Measurements from ENCODE around the gene FLVCR1.

FLVCR1 gene

GRCh38 chr1:212916481-212917133 is 58.5 kb downstream of the FLVCR1 start:
- DNase-seq: no peak

- DNase-seq: no peak
Observed at GRCh38 chr1:212917134-212917485, 59.0 kb downstream of the FLVCR1 start.

DNA sequence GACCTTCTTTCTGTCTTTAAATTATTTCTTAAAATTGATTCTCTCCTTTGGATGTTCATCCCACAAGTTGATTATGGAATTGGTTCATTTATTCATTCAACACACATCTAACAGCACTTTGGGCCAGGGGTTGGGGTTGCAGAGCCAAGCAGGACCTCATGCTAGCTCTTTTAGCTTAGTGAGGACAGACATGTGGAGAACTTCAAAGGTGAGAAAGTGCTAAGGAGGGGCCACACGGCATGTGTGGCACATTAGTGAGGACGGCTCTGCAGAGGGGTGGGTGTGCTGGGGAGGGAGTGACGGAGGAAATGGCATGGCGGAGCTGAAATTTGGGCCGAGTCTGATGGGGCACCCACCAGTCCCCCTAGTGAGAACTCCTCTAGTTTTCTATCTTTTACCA is 59.8 kb downstream of the FLVCR1 start:
- DNase-seq: no peak

DNA sequence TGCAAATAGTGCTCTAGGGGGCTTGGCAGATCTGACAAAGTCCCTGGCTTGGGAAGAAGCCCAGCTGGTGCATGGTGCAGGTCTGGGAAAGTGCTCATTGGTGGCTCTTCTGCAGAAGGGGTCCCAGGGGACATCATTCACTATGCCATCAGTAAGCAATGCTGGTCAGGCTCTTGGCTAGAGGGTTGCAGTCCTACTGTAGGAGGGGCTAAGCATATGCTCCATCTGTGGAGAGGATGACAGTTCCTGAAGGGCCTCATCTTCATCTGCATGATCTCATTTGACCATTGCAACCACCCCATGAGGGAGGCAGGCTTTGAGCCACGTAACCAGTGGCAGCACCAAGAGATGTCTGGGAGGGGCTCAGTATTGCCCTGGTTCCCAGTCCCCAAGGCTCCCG is 60.7 kb downstream of the FLVCR1 start:
- no peak for DNase-seq

- DNase-seq: no peak
Observed at GRCh38 chr1:212920246-212920645, 62.2 kb downstream of the FLVCR1 start.

- DNase-seq: no peak
Observed at GRCh38 chr1:212920896-212921295, 62.8 kb downstream of the FLVCR1 start.

DNA sequence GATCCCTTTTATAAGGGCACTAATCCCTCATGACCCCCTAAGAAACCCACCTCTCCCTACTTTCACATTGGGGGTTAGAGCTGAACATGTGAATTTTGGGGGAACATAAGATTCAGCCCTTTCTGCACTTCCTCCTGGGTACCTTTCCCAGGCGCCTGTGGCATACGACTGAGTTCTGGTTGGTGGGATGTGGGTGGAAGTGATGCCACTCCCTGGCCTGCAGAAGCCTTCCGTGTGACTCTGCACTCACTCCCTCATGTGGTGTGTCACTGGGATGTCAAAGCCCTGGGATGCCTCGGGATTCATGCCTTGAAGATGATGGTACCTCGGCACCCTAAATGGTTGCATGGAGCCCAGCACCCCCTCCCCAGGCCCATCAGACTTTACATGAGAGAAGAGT is 63.9 kb downstream of the FLVCR1 start:
- no peak for DNase-seq

GRCh38 chr1:212926372-212926771 is 68.3 kb downstream of the FLVCR1 start:
- no peak for DNase-seq

DNA sequence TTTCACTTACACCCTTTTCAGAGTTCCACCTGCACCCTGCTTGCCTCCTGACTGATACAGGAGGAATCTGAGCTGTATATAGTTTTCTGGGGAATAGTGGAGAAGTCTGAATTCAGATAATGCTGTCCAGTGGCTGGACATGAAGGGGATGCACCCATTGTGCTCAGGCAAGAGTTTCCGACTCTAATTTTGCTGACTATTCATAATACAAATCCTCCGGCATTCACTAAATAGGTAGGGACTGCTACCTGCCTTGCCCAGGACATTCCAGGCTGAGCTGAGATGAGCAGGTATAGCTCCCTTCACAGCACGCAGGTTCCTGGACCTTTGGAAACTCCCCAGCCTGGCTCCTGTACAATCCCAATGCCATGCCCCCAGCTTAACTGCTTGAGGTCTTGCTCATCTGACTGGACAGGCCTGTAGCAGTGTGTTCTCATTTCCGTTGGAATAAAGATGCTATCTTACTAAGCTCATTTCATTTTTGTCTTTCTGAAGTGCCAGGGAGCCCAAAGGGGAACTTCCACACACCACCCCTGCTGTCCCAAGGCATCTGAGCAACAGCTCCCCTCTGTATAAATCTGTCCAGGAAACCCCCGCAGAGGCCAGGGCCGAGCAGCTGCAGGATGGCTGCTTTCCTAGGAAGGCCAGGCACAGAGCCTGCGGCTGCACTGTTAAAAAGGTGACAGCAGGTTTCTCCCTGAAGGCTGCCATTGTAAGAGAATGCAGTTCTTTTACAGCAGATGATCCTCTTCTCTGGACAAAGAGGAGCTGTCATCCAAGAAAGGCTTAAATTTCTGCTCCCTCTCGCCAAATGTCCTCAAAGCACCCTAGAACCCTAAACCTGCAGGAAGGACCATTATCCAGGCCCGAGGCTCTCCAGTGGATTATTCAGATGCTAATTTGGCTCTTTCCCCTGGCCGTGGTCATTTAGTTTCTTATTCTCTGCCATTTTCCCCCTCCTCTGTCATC is 70.5 kb downstream of the FLVCR1 start:
- DNase-seq: no peak

DNA sequence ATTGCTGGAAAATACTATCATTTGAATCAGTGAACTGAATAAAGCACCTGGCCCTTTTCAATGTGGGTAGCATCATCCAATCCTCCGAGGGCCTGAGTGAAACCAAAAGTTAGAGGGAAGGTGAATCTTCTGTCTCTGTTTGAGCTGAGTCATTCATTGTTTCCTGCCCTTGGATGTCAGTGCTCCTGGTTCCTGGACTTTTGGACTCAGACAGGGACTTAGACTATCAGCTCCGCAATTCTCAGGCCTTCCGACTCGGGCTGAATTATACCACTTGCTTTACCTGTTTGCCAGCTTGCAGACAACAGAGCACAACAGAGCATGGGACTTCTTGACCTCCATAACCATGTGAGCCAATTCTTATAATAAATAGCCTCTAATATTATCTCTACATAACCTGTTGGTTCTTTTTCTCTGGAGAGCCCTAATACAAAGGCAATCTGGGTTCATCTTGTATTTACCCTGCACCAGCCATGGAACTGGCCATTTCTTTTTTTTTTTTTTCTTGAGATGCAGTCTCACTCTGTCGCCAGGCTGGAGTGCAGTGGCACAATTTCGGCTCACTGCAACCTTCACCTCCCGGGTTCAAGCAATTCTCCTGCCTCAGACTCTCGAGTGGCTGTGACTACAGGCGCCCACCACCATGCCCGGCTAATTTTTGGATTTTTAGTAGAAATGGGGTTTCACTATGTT is 73.1 kb downstream of the FLVCR1 start:
- no peak for DNase-seq

- no peak for DNase-seq
Observed at GRCh38 chr1:212933815-212934471, 75.9 kb downstream of the FLVCR1 start.

GRCh38 chr1:212935387-212935981 is 77.4 kb downstream of the FLVCR1 start:
- no peak for DNase-seq

DNA sequence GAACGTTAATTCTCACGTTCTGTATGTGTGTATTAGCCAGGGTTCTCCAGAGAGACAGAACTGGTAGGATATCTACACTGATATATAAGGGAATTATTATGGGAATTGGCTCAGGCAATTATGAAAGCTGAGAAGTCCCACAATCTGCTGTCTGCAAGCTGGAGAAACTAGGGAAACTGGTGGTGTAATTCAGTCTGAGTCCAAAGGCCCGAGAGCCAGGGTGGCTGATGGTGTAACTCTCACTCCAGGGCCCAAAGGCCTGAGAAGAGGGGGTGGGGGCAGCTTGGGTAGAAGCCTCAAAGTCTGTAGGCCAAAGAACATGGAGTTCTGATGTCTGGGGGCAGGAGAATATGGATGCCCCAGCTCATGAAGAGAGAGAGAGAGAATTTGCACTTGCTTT is 79.0 kb downstream of the FLVCR1 start:
- DNase-seq: no peak

DNA sequence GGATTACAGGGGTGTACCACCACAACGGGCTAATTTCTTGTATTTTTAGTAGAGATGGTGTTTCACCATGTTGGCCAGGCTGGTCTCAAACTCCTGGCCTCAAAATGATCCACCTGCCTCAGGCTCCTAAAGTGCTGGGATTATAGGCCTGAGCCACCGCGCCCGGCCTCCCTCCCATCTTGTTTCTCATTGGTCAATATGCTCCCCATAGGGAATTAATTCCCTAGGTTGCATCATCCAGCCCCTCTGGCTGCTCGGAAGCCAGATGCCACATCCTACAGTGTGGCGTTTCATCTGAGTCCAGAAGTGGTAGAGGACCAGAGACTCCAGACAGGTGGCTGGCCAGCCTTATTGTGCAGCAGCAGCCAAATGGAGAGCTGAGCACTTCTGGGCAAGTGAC is 80.8 kb downstream of the FLVCR1 start:
- no peak for DNase-seq

DNA sequence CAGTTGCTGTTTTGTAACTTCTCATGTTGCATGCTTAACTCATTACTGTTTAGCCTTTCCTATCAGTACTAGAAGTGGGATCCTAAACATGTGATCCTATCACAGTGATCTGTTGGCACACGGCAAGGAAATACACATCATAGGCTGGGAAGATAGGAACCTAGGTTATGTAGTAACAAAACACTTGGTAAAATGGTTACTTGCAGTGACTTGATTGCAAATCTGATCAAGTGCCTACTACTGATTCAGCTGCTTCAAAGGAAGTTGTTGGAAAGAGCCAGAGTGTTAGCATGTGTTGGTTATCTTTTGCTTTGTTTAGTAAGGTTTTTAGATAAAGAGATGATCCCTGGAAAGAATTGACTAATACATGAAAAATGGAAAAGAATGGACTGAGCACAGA is 83.4 kb downstream of the FLVCR1 start:
- DNase-seq: no peak

DNA sequence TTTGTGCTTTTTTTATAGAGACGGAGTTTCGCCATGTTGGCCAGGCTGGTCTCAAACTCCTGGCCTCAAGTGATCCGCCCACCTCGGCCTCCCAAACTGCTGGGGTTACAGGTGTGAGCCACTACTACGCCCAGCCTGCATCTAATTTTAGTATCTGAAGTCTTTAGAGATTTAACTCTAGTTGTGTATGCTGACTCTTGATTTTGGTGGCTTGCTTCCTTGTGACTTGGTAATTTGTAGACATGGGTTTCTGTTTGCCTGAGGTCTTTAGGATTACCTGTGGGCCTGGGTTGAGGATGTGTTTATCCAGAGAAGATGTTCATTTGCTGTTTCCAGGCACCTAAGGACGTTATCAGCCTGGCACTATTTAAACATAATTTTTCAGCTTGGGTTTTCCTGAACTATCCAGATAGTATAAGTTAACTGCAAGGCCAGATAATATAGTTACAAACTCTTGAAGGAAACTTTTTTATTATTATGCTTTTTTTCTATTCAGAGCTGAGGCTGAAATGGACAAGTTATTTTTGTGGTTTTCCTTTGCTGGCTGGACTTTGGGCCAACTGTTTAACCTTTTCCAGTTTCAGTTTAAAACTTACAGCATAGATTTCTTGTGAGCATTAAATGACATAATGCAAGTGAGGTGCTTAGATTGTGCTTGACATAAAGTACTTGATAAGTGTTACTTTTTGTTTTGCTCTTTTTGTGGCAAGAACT is 84.8 kb downstream of the FLVCR1 start:
- DNase-seq: no peak

DNA sequence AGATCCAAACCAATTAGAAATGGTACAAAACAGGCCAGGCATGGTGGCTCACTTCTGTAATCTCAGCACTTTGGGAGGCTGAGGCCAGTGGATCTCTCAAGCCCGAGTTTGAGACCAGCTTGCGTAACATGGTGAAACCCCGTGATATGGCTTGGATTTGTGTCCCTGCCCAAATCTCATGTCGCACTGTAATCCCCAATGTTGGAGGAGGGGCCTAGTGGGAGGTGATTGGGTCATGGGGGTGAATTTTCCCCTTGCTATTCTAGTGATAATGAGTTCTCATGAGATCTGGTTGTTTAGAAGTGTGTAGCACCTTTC is 85.3 kb downstream of the FLVCR1 start:
- DNase-seq: no peak

DNA sequence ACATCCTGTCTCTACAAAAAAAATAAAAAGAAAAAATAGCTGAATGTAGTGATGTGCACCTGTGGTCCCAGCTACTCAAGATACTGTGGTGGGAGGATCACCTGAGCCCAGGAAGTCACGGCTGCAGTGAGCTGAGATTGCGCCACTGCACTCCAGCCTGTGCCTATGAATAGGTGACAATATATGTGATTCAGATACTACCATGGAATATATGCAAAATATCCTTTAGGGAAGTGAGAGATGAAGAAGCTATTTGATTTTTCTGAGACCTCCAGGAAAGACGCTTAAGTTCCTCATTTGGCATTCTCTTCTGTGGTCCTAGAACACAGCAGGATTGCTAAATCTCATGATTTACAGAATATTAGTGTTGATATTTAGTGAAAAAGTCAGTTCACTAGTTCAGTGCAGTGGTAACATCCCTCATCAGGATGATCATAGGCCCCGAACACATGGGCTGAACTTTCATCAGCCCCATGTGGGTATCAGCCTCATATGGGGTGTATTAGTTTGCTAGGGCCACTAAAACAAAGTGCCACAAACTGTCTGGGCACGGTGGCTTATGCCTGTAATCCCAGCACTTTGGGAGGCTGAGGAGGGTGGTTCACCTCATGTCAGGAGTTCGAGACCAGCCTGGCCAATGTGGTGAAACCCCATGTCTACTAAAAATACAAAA is 86.3 kb downstream of the FLVCR1 start:
- DNase-seq: no peak

DNA sequence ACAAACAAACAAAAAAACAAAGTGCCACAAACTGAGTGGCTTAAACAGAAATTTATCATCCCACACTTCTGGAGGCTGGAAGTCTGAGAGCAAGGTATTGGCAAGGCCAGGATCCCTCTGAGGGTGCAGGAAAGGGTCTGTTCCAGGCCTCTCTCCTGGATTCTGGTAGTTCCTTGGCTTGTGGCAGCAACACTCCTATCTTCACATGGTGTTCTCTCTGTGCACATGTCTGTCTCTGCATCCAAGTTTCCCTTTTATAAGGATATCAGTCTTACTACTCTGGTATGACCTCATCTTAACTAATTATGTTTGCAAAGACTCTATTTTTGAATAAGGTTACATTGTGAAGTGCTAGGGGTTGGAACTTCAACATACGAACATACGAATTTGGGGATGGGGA is 87.0 kb downstream of the FLVCR1 start:
- DNase-seq: no peak

- no peak for DNase-seq
Observed at GRCh38 chr1:212945463-212946160, 87.5 kb downstream of the FLVCR1 start.

DNA sequence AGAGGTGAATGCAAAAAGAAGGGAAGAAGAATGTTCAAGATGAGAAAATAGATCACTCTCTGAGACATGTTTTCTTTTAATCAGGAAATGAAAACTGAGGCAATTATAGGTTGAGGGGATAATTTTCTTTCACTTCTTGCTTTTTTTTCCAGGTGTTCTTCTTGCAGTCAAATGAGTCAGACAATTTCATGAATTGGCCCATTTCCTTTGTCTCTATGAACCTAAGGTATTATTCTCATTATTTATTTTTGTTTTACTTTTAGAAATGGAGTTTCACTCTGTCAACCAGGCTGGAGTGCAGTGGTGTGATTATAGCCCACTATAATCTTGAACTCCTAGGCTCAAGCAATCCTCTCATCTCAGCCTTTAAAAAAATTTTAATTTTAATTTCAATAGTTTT is 88.8 kb downstream of the FLVCR1 start:
- no peak for DNase-seq

Measured in activated naive CD4-positive, alpha-beta T cell (primary cell).